HG02840 (cell line): ENCODE measurements around the gene MS4A3.
"Not testable (repeated sequence)": the region's sequence is repeated elsewhere in the genome, so short reads cannot be mapped to it uniquely, and the experiment has no call there.

Source experiments
- ATAC-seq: cut with Tn5 transposase; IDR thresholded peaks from one replicate; pipeline ENCODE4 v1.9.1; 2021; ENCODE audit warnings: mild to moderate bottlenecking, moderate library complexity, moderate number of reproducible peaks; ENCODE audit not compliant: unreplicated experiment, low FRiP score

MS4A3 gene

GRCh38 chr11:60088364-60088763 is 31.9 kb downstream of the MS4A3 start, which contains the start of gene MS4A2:
Gene MS4A2 (plus strand): TSS chr11:60088664. CDS start chr11:60088766, 102 bp downstream.
- no peak for ATAC-seq

GRCh38 chr11:60095477-60096120 is 39.1 kb downstream of the MS4A3 start:
- ATAC-seq = no peak

GRCh38 chr11:60097189-60097588 is 40.7 kb downstream of the MS4A3 start:
- no peak for ATAC-seq

GRCh38 chr11:60098508-60098907 is 42.0 kb downstream of the MS4A3 start:
- no peak for ATAC-seq

- no peak for ATAC-seq
Measured at GRCh38 chr11:60100516-60100915, 44.1 kb downstream of the MS4A3 start.

- not testable (repeated sequence) for ATAC-seq
Measured at GRCh38 chr11:60101368-60101767, 44.9 kb downstream of the MS4A3 start.

- ATAC-seq = not testable (repeated sequence)
Measured at GRCh38 chr11:60104471-60105115, 48.1 kb downstream of the MS4A3 start.

- ATAC-seq = not testable (repeated sequence)
Measured at GRCh38 chr11:60108631-60109030, 52.2 kb downstream of the MS4A3 start.

GRCh38 chr11:60111793-60112192 is 55.3 kb downstream of the MS4A3 start:
- no peak for ATAC-seq

GRCh38 chr11:60116996-60117790 is 60.7 kb downstream of the MS4A3 start:
- no peak for ATAC-seq

GRCh38 chr11:60118338-60118737 is 61.9 kb downstream of the MS4A3 start:
- no peak for ATAC-seq

- ATAC-seq = no peak
Measured at GRCh38 chr11:60119710-60120109, 63.2 kb downstream of the MS4A3 start.
